ENCODE measurements around the gene THAP7. TPM values are rescaled to one million over a fixed set of nuclear protein-coding genes. Genes with fewer than 3 reads are reported as not detected.

THAP7 gene
- total and polyA plus RNA-seq, 2 of the 4 experiments (the other 2 are of a cell fraction) = 14.2 to 19.8 TPM

GRCh38 chr22:20973634-20974286, 28.2 kb downstream of the THAP7 start:
- Histone ChIP-seq H3K56ac (ENCODE audit: extremely low read depth, insufficient read depth, low read length) (no peak overlapping the region), H3K4ac (ENCODE audit: low read depth, low read length) (no peak overlapping the region), H3K9me3 (ENCODE audit: control insufficient read depth, insufficient read depth, low read length) (peaks cover 6% of the 10 kb centered on the region), H3K4me3 (ENCODE audit: insufficient read depth, low read depth, low read length) (no peak overlapping the region), H2AK9ac (replicated peaks; ENCODE audit: low read depth, low read length, poor library complexity) (no peak overlapping the region), H2BK15ac (ENCODE audit: low read depth, low read length) (no peak overlapping the region), H4K91ac (ENCODE audit: insufficient read depth, low read depth, low read length) (no peak overlapping the region), H3K9me1 (ENCODE audit: insufficient read depth, low read length) (no peaks in the 10 kb centered on the region), H4K5ac (ENCODE audit: low read depth, low read length) (no peak overlapping the region), H3K27me3 (ENCODE audit: control insufficient read depth, insufficient read depth, low read length) (peaks cover 2% of the 10 kb centered on the region; the same call in 1 of the 2 replicates), H3K36me3 (ENCODE audit: control insufficient read depth, insufficient read depth, low read length) (no peaks in the 10 kb centered on the region), H3K18ac (ENCODE audit: low read depth, low read length) (no peak overlapping the region), H3K4me1 (ENCODE audit: control insufficient read depth, insufficient read depth, low read length) (no peaks in the 10 kb centered on the region), H4K20me1 (ENCODE audit: insufficient read depth, low read length) (no peaks in the 10 kb centered on the region), H2AK5ac (ENCODE audit: low read depth, low read length) (no peak overlapping the region), H3K79me1 (ENCODE audit: low read depth in 1 of 2, low read length in 2 of 2) (no peaks in the 10 kb centered on the region), H2BK5ac (ENCODE audit: low read depth, low read length, poor library complexity, severe bottlenecking) (no peak overlapping the region), H3K27ac (ENCODE audit: insufficient read depth, low read length) (no peak overlapping the region), H3K14ac (replicated peaks; ENCODE audit: low read depth, low read length) (no peak overlapping the region), H3K9ac (ENCODE audit: low read depth, low read length) (no peak overlapping the region), H3K23ac (ENCODE audit: low read depth, low read length) (no peak overlapping the region), H2AFZ (replicated peaks; ENCODE audit: low read length, poor library complexity) (no peak overlapping the region), H2BK120ac (ENCODE audit: low read depth, low read length) (no peak overlapping the region), H3K4me2 (ENCODE audit: low read depth, low read length) (no peak overlapping the region), H4K8ac (ENCODE audit: low read depth in 2 of 2, low read length in 2 of 2) (no peak overlapping the region), H2BK20ac (ENCODE audit: low read depth, low read length) (no peak overlapping the region)
- no peak for DNase-seq
- POLR2A ChIA-PET (ENCODE audit: unreplicated experiment) = no interaction called here
- in situ Hi-C loops (cut with MboI; ENCODE audit: low sequenced_read_pairs) = no loop called here
- BruUV-seq (replicated peaks) = no TSS peak
- intact Hi-C loops (cut with micrococcal nuclease) = no loop called here
- no peak for ATAC-seq (ENCODE audit: low read depth)
- dilution Hi-C loops (cut with HindIII; ENCODE audit: low sequenced_read_pairs, unreplicated experiment) = no loop called here
- CTCF ChIA-PET = no interaction called here
- TF ChIP-seq SMC3 (IDR thresholded peaks at IDR 0.05; ENCODE audit: low read depth, low read length) (no peak), CTCF (conservative IDR thresholded peaks at IDR 0.05; ENCODE audit: low read depth, low read length) (no peak)
- WGBS, 2 experiments (ENCODE audit: extremely low coverage in 2 of 2, insufficient read length in 1 of 2) = 42% methylated on average over 7 of the region's 21 CpGs; no CpG with 5 or more reads in 1 of the 2 experiments
